Progenitor cell of endocrine pancreas (in vitro differentiated cells): ENCODE data around the gene COL1A2. TPM values are rescaled to one million over a fixed set of nuclear protein-coding genes. Genes with fewer than 3 reads are reported as not detected.

Experiments used
- DNase-seq: peaks from one replicate; pipeline ENCODE4 v3.0.0; 2021; ENCODE audit warnings: low spot score; ENCODE audit not compliant: unreplicated experiment
- H3K27ac Mint-ChIP-seq: 2 replicates; pipeline ENCODE4 v1.8.0; 2021; ENCODE audit warnings: mild to moderate bottlenecking, moderate library complexity, mixed read lengths
- H3K27me3 Mint-ChIP-seq: 2 replicates; pipeline ENCODE4 v1.8.0; 2021; ENCODE audit warnings: mixed read lengths
- H3K36me3 Mint-ChIP-seq: 2 replicates; pipeline ENCODE4 v1.8.0; 2022; ENCODE audit warnings: mixed read lengths; ENCODE audit not compliant: insufficient read depth
- H3K4me1 Mint-ChIP-seq: 2 replicates; pipeline ENCODE4 v1.8.0; 2021; ENCODE audit warnings: low read depth, mixed read lengths
- H3K4me3 Mint-ChIP-seq: 2 replicates; pipeline ENCODE4 v1.8.0; 2021; ENCODE audit warnings: low read depth, mild to moderate bottlenecking, moderate library complexity, mixed read lengths
- H3K9me3 Mint-ChIP-seq: 2 replicates; pipeline ENCODE4 v1.8.0; 2021; ENCODE audit warnings: low read depth, mixed read lengths
- CTCF ChIP-seq: fragments of 200-600 bp; sonication (generic); IDR thresholded peaks from one replicate; pipeline ENCODE4 v1.5.0; 2021; ENCODE audit warnings: antibody characterized with exemption, mild to moderate bottlenecking; ENCODE audit not compliant: unreplicated experiment
- total RNA-seq: library from RNA; stranded (reverse); gene quantifications from 2 replicates; pipeline ENCODE4 v1.2.1, GENCODE V29; 2021

The COL1A2 gene
- total RNA-seq, 1 donor from 2014 or later, result 14.8 TPM

GRCh38 chr7:94398841-94399240 is 4.1 kb downstream of the COL1A2 start:
- Mint-ChIP-seq H3K27me3 (peaks cover 7% of the 10 kb centered on the region), H3K36me3 (no peaks in the 10 kb centered on the region), H3K4me1 (peaks cover 4% of the 10 kb centered on the region), H3K4me3 (no peak overlapping the region), H3K9me3 (no peaks in the 10 kb centered on the region), H3K27ac (no peak overlapping the region)
- DNase-seq, result no peak
- TF ChIP-seq CTCF, result no peak

GRCh38 chr7:94400022-94400421 is 5.3 kb downstream of the COL1A2 start:
- Mint-ChIP-seq H3K4me3 (no peak overlapping the region), H3K4me1 (peaks cover 4% of the 10 kb centered on the region), H3K9me3 (no peaks in the 10 kb centered on the region), H3K27me3 (peaks cover 2% of the 10 kb centered on the region), H3K36me3 (no peaks in the 10 kb centered on the region), H3K27ac (no peak overlapping the region)
- no peak for TF ChIP-seq CTCF
- DNase-seq, result no peak

- Mint-ChIP-seq H3K4me3 (no peak overlapping the region), H3K27me3 (no peaks in the 10 kb centered on the region), H3K4me1 (peaks cover 2% of the 10 kb centered on the region), H3K27ac (no peak overlapping the region), H3K36me3 (no peaks in the 10 kb centered on the region), H3K9me3 (no peaks in the 10 kb centered on the region)
- no peak for DNase-seq
- TF ChIP-seq CTCF, result no peak
These were observed 6.1 kb downstream of the COL1A2 start for GRCh38 chr7:94400643-94401427.

GRCh38 chr7:94401428-94401814 is 6.7 kb downstream of the COL1A2 start:
- no peak overlapping the region for H3K27ac Mint-ChIP-seq
- no peaks in the 10 kb centered on the region for H3K27me3 Mint-ChIP-seq
- no peak for DNase-seq
- peaks cover 2% of the 10 kb centered on the region for H3K4me1 Mint-ChIP-seq
- no peak overlapping the region for H3K4me3 Mint-ChIP-seq
- no peaks in the 10 kb centered on the region for H3K9me3 Mint-ChIP-seq
- H3K36me3 Mint-ChIP-seq, result no peaks in the 10 kb centered on the region
- no peak for TF ChIP-seq CTCF

GRCh38 chr7:94403546-94403945 is 8.9 kb downstream of the COL1A2 start:
- no peaks in the 10 kb centered on the region for H3K27me3 Mint-ChIP-seq
- no peak overlapping the region for H3K27ac Mint-ChIP-seq
- no peak for DNase-seq
- H3K9me3 Mint-ChIP-seq, result no peaks in the 10 kb centered on the region
- TF ChIP-seq CTCF, result no peak
- peaks cover 2% of the 10 kb centered on the region for H3K4me1 Mint-ChIP-seq
- no peak overlapping the region for H3K4me3 Mint-ChIP-seq
- H3K36me3 Mint-ChIP-seq, result peaks cover 1% of the 10 kb centered on the region
